HG03159 (cell line): ENCODE data around the gene THAP8.
"Not testable (repeated sequence)": the region's sequence is repeated elsewhere in the genome, so short reads cannot be mapped to it uniquely, and the experiment has no call there.

Experiments used
- ATAC-seq: cut with Tn5 transposase; IDR thresholded peaks from one replicate; pipeline ENCODE4 v1.9.1; 2021; ENCODE audit warnings: mild to moderate bottlenecking, moderate library complexity; ENCODE audit not compliant: unreplicated experiment

The THAP8 gene

DNA sequence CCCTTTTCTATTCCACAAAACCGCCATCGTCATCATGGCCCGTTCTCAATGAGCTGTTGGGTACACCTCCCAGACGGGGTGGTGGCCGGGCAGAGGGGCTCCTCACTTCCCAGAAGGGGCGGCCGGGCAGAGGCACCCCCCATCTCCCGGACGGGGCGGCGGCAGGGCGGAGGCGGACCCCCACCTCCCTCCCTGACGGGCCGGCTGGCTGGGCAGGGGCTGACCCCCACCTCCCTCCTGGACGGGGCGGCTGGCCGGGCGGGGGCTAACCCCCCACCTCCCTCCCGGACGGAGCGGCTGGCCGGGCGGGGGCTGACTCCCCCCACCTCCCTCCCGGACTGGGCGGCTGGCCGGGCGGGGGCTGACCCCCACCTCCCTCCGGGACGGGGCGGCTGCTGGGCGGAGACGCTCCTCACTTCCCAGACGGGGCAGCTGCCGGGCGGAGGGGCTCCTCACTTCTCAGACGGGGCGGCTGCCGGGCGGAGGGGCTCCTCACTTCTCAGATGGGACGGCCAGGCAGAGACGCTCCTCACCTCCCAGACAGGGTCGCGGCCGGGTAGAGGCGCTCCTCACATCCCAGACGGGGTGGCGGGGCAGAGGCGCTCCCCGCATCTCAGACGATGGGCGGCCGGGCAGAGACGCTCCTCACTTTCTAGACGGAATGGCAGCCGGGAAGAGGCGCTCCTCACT lies 14.9 kb upstream of the THAP8 start:
- ATAC-seq: not testable (repeated sequence)

DNA sequence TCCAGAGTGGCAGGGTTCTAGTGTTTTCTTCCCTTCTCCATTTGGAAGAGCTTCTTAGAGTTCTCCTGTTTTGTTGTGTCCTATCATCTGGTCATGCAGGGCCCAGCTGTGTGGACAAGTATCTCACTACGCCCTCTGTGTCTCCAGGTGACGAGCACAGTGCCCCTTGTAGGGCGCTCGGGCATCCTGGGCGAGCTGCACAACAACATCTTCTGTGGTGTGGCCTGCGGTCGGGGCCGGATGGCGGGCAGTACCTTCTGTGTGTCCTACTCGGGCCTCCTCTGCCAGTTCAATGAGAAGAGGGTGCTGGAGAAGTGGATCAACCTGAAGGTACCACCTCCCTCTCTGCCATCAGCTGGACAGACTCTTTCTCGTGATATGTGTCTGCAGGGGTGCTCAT lies 13.6 kb upstream of the THAP8 start:
- no peak for ATAC-seq

GRCh38 chr19:36064826-36065225 lies 10.7 kb upstream of the THAP8 start:
- no peak for ATAC-seq

GRCh38 chr19:36061367-36061766 lies 7.3 kb upstream of the THAP8 start:
- ATAC-seq: no peak

DNA sequence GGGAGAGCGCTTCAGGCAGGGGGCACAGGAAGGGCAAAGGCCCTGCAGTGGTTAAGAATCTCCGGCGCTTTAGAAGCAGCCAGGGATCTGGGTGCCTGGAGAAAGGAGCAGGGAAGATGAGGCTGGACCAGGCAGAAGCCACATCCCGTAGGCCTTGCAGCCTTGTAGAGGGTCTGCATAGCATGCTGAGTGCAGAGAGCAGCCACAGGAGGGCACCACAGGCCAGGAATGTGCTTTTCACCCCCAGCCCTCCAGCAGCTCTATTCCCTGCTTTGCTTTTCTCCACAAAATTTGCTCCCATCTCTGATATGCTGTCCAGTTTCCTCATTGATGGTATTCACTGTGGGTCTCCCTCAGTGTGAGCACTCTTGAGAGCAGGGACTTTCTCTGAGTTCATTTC lies 6.3 kb upstream of the THAP8 start:
- ATAC-seq: no peak

- ATAC-seq: no peak
Measured at GRCh38 chr19:36059180-36059910, 5.3 kb upstream of the THAP8 start.

DNA sequence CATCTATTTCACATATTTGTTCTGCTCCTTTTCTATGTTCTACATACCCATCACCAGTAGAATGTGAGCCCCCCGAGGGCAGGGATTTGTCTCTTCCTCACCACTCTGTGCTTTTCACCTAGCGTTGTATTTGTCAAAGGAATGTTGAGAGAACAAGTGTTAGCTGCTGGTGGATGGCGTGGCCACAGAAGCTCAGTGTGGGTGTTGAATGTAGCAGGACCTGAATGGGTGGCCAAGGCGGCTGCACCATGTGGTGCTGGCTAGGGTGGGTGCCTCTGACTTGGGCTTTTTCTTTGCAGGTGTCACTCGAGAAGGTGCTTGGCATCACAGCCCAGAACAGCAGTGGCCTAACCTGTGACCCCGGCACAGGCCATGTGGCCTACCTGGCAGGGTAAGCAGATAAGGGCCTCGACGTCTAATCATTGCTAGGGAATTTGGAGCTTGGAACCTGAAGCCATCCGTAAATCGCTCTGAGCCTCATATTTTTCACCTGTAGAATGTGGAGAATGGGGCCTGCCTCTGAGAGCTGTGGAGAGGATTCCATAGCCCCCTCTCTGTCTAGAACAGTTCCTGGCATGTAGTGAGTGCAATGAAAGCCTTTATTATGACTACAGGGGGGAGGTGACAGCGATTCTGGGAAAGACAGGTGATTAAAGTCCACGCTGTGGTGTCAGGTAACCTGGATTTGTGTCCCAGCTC lies 4.5 kb upstream of the THAP8 start:
- ATAC-seq: no peak

DNA sequence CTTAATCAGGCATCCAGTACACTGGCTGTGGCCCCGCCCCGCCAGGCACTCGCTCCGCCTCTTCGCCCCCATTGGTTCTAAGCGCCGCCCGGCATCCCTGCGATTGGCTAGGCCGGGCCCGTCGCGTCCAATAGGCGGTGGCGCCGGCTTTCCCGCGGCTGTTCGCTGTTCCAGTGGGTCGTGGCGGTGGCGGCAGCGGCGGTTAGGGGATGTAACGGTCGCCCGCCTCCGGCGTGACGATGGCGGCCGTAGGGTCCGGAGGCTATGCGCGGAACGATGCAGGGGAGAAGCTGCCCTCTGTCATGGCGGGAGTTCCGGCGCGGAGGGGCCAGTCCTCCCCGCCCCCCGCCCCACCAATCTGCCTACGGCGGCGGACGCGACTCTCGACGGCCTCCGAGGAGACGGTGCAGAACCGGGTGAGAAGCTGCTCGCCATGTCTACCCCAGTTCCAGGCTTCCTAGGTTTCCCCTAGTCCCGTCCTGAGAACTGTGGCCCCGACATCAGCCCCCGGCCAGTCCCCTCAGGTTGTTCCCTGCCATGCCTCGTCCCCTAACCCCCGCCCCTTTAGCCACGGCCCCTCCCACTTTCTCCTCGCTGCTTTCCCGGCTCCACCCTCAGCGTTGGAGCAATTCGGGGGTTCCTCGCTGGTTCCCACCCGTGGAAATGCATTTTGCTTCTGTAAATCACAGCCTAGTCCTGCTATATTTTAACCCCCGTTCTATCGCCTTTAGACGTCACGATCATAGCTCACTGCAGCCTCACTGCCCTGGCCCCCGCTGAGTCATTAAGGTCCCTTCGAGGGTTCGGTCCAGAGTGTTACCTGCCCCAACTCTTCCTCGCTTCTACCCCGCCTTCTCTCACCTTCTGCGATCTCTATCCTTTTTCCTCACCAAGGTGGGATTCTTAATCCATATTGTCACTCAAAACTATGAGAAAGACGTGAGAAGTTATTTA lies 925 bp upstream of the THAP8 start, which contains the start of gene WDR62:
Gene WDR62, plus strand, starts transcription at position 165 of the 954 bp plus-strand sequence. Its CDS starts 75 bp downstream, at position 240.
- ATAC-seq: peak; percentile 65

GRCh38 chr19:36051637-36052036 lies 2.4 kb downstream of the THAP8 start:
- no peak for ATAC-seq

- no peak for ATAC-seq
Measured at GRCh38 chr19:36051236-36051635, 2.8 kb downstream of the THAP8 start.

GRCh38 chr19:36049080-36049698 lies 4.9 kb downstream of the THAP8 start:
- no peak for ATAC-seq

GRCh38 chr19:36047835-36048234 lies 6.2 kb downstream of the THAP8 start:
- ATAC-seq: no peak

GRCh38 chr19:36046443-36047050 lies 7.5 kb downstream of the THAP8 start:
- no peak for ATAC-seq

DNA sequence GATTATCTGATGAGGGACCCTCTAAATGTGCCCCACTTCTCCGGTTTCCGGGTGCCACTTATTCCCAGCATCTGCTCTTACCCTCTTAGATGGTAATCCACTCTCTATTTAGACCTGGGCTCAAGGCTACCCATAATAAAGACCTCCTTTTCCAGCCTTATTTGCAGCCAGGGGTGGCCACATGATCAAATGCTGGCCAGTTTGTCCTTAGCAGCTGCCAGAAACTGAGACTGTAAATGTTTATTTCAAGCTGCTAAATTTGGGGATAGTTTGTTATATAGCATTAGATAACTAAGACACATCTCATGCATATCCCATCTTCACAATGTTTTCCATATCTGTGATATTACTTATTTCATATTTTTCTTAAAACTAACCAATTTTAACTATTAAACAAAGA lies 10.1 kb downstream of the THAP8 start:
- ATAC-seq: no peak

DNA sequence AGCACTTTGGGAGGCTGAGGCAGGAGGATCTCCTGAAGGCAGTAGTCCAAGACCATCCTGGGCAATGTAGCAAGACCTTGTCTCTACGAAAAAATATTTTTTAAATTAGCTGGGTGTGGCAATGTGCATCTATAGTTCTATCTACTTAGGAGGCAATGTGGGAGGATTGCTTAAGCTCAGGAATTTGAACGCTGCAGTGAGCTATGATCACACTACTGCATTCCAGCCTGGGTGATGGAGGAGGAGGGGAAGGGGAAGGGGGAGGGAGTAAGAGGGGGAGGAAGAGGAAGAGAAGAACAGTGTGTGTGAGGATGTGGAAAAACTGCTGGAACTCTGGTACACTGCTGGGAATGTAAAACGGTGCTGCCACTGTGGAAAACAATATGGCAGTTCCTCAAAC lies 12.3 kb downstream of the THAP8 start:
- no peak for ATAC-seq

- ATAC-seq: not testable (repeated sequence)
Measured at GRCh38 chr19:36041092-36041491, 13.0 kb downstream of the THAP8 start.

DNA sequence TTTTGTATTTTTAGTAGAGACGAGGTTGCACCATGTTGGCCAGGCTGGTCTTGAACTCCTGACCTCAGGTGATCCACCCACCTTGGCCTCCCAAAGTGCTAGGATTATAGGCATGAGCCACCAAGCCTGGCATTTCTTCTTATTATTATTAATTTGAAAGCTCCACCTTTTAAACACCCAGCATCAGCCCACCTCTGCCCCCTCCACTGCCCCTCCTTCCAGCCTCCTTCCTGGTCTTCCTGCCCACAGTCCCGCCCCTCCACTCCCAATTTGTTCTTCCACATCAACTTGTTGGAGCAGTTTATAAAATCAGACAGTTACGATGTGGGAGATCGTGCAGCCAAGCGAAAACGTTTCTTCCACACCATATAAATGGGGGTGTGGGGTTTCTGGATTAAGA lies 13.6 kb downstream of the THAP8 start:
- no peak for ATAC-seq

DNA sequence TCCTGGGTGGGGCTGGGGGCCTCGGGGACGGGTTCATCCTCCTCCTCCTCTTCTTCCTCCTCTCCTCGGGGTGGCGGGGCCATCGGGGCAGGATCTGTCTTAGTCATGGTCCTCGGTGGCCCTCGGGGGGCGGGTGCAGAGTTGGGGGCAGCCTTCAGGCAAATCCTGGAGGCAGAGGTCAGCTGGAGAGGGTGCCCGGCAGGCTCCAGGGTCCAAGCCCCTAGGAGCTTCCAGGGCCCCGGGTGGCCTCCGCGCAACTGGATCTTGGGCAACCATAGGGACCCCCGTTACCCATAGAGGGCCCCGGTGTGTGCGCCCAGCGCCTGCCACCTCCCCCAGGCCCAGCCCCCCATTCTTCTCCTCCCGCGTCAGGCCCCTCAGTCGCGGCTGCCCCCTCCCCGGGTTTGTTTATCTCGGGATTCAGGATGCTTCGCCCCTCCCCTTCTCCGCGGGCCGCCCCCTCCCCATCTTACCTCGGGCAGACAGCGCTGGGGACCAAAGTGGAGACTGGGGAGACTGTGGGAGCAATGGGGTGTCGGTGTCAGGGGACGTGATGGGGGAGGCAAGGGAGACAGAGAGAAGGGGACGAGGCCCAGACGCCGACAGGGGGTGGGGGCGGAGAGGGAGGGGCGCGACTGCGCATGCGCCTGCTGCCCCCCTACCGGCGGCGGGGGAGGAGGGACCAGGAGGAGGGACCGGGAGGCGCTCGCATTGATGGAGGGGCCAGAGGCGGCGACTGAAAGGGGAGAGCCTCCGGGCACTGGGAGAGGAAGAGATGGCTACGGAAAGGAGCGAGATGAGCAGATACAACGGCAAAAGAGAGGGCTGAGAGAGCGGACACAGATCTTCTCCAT lies 21.6 kb downstream of the THAP8 start, which contains the start of gene CLIP3:
Gene CLIP3, minus strand, starts transcription at position 623 of the 854 bp plus-strand sequence. Its CDS starts 516 bp downstream, at position 107.
- ATAC-seq: no peak

DNA sequence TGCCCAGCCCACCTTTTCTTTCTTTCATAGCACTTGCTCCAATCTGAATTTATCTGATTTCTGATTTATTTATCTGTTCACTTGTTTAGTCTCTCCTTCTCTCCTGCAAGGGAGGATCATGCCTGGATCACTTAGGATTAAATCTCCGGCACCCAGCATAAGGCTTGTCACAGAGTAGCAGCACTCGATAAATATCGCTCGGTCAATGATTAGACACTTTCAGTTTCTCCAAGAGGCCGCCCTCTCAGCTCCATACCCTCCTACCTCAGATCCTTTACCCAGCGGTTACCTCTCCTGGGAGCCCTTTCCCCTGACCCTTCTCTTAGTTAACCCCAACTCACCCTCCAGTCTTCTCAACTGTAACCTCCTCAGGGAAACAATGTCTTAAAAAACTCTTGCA lies 22.8 kb downstream of the THAP8 start:
- no peak for ATAC-seq
